HepG2 (cell line): ENCODE results near the gene DAAM2.

Experiments used
- CREB1 ChIP-seq, 2 experiments: fragments of 450-650 bp in 1 of 2; IDR thresholded peaks; 2 replicates each; pipeline ENCODE4 v1.6.1; 2016 to 2017; ENCODE audit warnings: control low read depth in 1 of 2, mild to moderate bottlenecking in 1 of 2, missing compliant biosample characterization in 1 of 2, missing genetic modification characterization in 1 of 2
- RAD51 ChIP-seq: fragments of 450-650 bp; IDR thresholded peaks from 2 replicates; pipeline ENCODE4 v1.6.1; 2016; ENCODE audit warnings: borderline replicate concordance
- ZNF225 ChIP-seq: sonication (generic); formaldehyde crosslinking; IDR thresholded peaks from 2 replicates; pipeline ENCODE4 v1.4.0; 2020; ENCODE audit warnings: mild to moderate bottlenecking, missing genetic modification reagents
- TF ChIP-seq, protein P1 (sequence below): sonication (generic); formaldehyde crosslinking; IDR thresholded peaks from 2 replicates; pipeline ENCODE4 v1.5.0; 2020; ENCODE audit warnings: mild to moderate bottlenecking, missing genetic modification reagents, moderate library complexity
- TF ChIP-seq, protein P2 (sequence below), 2 experiments: sonication (generic) in 1 of 2; formaldehyde crosslinking in 1 of 2; IDR thresholded peaks; 2 replicates each; pipeline versions ENCODE4 v1.4.0 to v1.6.1; 2018 to 2020; ENCODE audit warnings: missing genetic modification reagents in 2 of 2, borderline replicate concordance in 1 of 2, low read depth in 1 of 2, mild to moderate bottlenecking in 1 of 2, missing biosample characterization in 1 of 2

- TF ChIP-seq, protein P1, sequence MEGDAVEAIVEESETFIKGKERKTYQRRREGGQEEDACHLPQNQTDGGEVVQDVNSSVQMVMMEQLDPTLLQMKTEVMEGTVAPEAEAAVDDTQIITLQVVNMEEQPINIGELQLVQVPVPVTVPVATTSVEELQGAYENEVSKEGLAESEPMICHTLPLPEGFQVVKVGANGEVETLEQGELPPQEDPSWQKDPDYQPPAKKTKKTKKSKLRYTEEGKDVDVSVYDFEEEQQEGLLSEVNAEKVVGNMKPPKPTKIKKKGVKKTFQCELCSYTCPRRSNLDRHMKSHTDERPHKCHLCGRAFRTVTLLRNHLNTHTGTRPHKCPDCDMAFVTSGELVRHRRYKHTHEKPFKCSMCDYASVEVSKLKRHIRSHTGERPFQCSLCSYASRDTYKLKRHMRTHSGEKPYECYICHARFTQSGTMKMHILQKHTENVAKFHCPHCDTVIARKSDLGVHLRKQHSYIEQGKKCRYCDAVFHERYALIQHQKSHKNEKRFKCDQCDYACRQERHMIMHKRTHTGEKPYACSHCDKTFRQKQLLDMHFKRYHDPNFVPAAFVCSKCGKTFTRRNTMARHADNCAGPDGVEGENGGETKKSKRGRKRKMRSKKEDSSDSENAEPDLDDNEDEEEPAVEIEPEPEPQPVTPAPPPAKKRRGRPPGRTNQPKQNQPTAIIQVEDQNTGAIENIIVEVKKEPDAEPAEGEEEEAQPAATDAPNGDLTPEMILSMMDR (CRISPR knock-in tag) = no peak
- TF ChIP-seq ZNF225 (CRISPR knock-in tag) (no peak), CREB1 (IDR thresholded peaks at IDR 0.05) (no peak), CREB1 (CRISPR knock-in tag; IDR thresholded peaks at IDR 0.05) (no peak), RAD51 (no peak)
- TF ChIP-seq, protein P2, sequence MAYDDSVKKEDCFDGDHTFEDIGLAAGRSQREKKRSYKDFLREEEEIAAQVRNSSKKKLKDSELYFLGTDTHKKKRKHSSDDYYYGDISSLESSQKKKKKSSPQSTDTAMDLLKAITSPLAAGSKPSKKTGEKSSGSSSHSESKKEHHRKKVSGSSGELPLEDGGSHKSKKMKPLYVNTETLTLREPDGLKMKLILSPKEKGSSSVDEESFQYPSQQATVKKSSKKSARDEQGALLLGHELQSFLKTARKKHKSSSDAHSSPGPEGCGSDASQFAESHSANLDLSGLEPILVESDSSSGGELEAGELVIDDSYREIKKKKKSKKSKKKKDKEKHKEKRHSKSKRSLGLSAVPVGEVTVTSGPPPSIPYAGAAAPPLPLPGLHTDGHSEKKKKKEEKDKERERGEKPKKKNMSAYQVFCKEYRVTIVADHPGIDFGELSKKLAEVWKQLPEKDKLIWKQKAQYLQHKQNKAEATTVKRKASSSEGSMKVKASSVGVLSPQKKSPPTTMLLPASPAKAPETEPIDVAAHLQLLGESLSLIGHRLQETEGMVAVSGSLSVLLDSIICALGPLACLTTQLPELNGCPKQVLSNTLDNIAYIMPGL (CRISPR knock-in tag; IDR thresholded peaks at IDR 0.05; ENCODE audit: borderline replicate concordance in 1 of 2, low read depth in 1 of 2) = no peak
These were observed 51.3 kb downstream of the DAAM2 start for GRCh38 chr6:39843305-39844020.
